ENCODE data around the gene GLP2R. TPM values are rescaled to one million over a fixed set of nuclear protein-coding genes. Genes with fewer than 3 reads are reported as not detected.

The GLP2R gene
- total and polyA plus RNA-seq, 2 of the 8 experiments (the other 6 are each of a cell fraction or from before 2014, with no cell fraction given): not detected

DNA sequence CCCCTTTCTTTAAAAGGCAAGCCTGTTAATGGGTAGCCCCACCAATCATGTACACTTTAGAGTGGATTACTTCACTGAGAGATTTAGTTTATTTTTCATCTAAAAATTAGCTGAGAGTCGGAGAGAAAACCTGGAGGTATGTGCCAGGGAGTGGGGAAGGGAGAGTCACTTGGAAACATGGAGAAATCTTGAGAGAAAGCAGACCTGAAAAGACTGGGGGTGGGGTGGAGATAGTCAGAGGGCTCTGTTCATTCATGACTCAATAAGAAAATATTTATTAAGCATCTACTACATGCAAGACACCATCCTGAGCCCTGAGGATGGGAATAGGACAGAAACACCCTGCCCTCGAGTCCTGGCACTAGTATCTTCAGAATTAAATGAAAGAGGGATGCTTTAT is 106.8 kb downstream of the GLP2R start:
- H2AFZ ChIP-seq (ENCODE audit: low read length): no peak overlapping the region
- peaks cover 0 to 5% (median 2%) of the 10 kb centered on the region in 4 experiments; a peak in 3 of 7 replicates for H3K4me1 ChIP-seq (replicated peaks in 1 of 4; ENCODE audit: control insufficient read depth in 3 of 4, insufficient read depth in 4 of 4, low read length in 3 of 4)
- H3K9ac ChIP-seq (replicated peaks in 1 of 4; ENCODE audit: extremely low read depth in 1 of 4, low read depth in 3 of 4, low read length in 3 of 4): no peak overlapping the region
- DNase-seq (ENCODE audit: low read depth in 1 of 2, low spot score in 2 of 2) (no peak), FAIRE-seq (no peak)
- no peaks in the 10 kb centered on the region for H3K27me3 ChIP-seq (replicated peaks in 1 of 4; ENCODE audit: control insufficient read depth in 3 of 4, extremely low read depth in 1 of 4, insufficient read depth in 3 of 4, low read length in 3 of 4)
- H4K5ac ChIP-seq (ENCODE audit: insufficient read length, low read depth, low read length): no peak overlapping the region
- H3K79me1 ChIP-seq (ENCODE audit: low read depth, low read length): no peaks in the 10 kb centered on the region
- no peak overlapping the region for H2BK15ac ChIP-seq (ENCODE audit: low read length)
- no peaks in the 10 kb centered on the region for H3K9me3 ChIP-seq (ENCODE audit: insufficient read depth in 2 of 2, low read depth in 1 of 2, low read length in 1 of 2)
- H3K23ac ChIP-seq (ENCODE audit: insufficient read length): no peak overlapping the region
- no peak overlapping the region for H2BK5ac ChIP-seq (ENCODE audit: low read depth, low read length)
- no peak overlapping the region for H2BK120ac ChIP-seq (replicated peaks; ENCODE audit: low read depth, low read length)
- ChIA-PET POLR2A (ENCODE audit: partially characterized antibody) (no interaction called here), CTCF (ENCODE audit: partially characterized antibody) (interaction anchor here (2.9 kb wide), 1 partner anchor 26 kb away, joined by 12 read pairs; no protein-coding TSS in a partner anchor)
- no peak overlapping the region for H3K56ac ChIP-seq (replicated peaks; ENCODE audit: insufficient read length, low read depth, low read length)
- no peaks in the 10 kb centered on the region for H3K23me2 ChIP-seq (ENCODE audit: low read depth, low read length)
- no peak overlapping the region for H2AK5ac ChIP-seq (ENCODE audit: low read depth, low read length)
- no peak overlapping the region for H3K4me2 ChIP-seq (ENCODE audit: insufficient read depth in 1 of 2, low read depth in 2 of 2, low read length in 2 of 2)
- no peak overlapping the region for H3K4me3 ChIP-seq (ENCODE audit: extremely low read depth in 1 of 4, insufficient read depth in 2 of 4, low read depth in 3 of 4, low read length in 4 of 4)
- H3K14ac ChIP-seq (ENCODE audit: insufficient read length): no peak overlapping the region
- no peaks in the 10 kb centered on the region for H4K20me1 ChIP-seq (replicated peaks in 1 of 2; ENCODE audit: control insufficient read depth in 1 of 2, insufficient read depth in 2 of 2, low read length in 2 of 2)
- no peak overlapping the region for H2BK12ac ChIP-seq (ENCODE audit: low read depth, low read length)
- H4K91ac ChIP-seq (replicated peaks; ENCODE audit: insufficient read length, low read length): no peak overlapping the region
- no peak overlapping the region for H3K4ac ChIP-seq (replicated peaks; ENCODE audit: insufficient read length, low read depth, low read length)
- no peak for TF ChIP-seq SIN3A (conservative IDR thresholded peaks at IDR 0.05 in 1 of 2, IDR thresholded peaks at IDR 0.05 in 1 of 2; ENCODE audit: low read depth in 1 of 2, low read length in 2 of 2)
- no peak for TF ChIP-seq CEBPB (IDR thresholded peaks at IDR 0.05; ENCODE audit: low read depth, low read length)
- no peak for TF ChIP-seq ASH2L (IDR thresholded peaks at IDR 0.05; ENCODE audit: low read length)
- no peak for TF ChIP-seq NRF1 (IDR thresholded peaks at IDR 0.05; ENCODE audit: low read depth, low read length)
- TF ChIP-seq RXRA (IDR thresholded peaks at IDR 0.05; ENCODE audit: insufficient read depth, low read depth, low read length): no peak
- H3K27ac ChIP-seq (ENCODE audit: low read depth, low read length): no peak overlapping the region
- H3K36me3 ChIP-seq (ENCODE audit: control insufficient read depth in 2 of 4, insufficient read depth in 4 of 4, low read length in 3 of 4): no peaks in the 10 kb centered on the region
- no peak overlapping the region for H3K18ac ChIP-seq (ENCODE audit: extremely low read depth, low read length)
- WGBS, 2 experiments (ENCODE audit: extremely low coverage in 1 of 2, insufficient coverage in 1 of 2, insufficient read length in 1 of 2, insufficient replicate concordance in 2 of 2, low coverage in 1 of 2, low lambda C conversion rate in 2 of 2, missing lambda C conversion rate in 1 of 2): 86% methylated on average over 2 of the region's 2 CpGs; no CpG with 5 or more reads in 1 of the 2 experiments
- no peak overlapping the region for H2BK20ac ChIP-seq (ENCODE audit: low read length)
- H3K79me2 ChIP-seq (ENCODE audit: control insufficient read depth in 1 of 2, insufficient read depth in 2 of 2, low read length in 2 of 2): no peaks in the 10 kb centered on the region
- H4K8ac ChIP-seq (ENCODE audit: extremely low read depth, insufficient read depth, low read length): no peak overlapping the region

Measured in H1 (cell line).